Measurements from ENCODE around the gene PLCB2. TPM values are rescaled to one million over a fixed set of nuclear protein-coding genes. Genes with fewer than 3 reads are reported as not detected.

Gene PLCB2
- total and polyA plus RNA-seq, 2 donors (not counting 1 experiment from before 2014, with no cell fraction given): 166 to 312 TPM

DNA sequence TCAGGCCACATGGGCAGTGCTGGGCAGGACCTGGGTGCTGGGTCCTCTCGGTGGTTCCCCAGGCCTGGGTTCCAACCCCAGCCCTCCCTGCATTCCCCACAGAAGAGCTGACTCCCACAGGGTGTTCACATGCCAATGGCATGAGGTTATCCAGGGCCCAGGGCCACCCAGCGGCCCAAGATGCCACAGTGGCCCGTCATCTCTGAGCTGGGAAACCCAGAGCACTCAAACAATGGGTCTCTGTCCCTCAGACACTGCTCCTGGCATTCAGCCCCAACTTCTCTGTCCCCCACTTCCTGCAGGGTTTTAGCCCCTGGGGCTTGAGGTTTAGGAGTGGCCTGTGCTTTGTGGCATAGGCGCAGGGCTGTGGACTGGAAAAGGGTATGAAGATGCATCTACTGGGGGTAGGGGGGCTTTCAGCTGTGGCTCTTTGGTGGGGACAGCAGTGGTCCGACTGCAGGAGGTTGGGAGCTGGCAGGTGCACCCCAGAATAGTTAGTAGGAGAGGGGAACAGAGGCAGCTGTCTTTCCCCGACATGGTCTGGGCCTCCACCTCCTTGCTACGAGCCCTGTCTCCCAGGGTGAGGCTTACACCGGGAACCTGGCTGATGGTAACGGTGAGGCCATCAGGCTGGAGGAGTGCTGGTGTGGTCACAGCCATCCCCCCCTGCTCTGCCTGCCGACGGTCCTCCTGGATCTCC lies 31.3 kb upstream of the PLCB2 start:
- H3K4me3 Mint-ChIP-seq: no peak overlapping the region
- TF ChIP-seq, protein P1, sequence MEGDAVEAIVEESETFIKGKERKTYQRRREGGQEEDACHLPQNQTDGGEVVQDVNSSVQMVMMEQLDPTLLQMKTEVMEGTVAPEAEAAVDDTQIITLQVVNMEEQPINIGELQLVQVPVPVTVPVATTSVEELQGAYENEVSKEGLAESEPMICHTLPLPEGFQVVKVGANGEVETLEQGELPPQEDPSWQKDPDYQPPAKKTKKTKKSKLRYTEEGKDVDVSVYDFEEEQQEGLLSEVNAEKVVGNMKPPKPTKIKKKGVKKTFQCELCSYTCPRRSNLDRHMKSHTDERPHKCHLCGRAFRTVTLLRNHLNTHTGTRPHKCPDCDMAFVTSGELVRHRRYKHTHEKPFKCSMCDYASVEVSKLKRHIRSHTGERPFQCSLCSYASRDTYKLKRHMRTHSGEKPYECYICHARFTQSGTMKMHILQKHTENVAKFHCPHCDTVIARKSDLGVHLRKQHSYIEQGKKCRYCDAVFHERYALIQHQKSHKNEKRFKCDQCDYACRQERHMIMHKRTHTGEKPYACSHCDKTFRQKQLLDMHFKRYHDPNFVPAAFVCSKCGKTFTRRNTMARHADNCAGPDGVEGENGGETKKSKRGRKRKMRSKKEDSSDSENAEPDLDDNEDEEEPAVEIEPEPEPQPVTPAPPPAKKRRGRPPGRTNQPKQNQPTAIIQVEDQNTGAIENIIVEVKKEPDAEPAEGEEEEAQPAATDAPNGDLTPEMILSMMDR (IDR thresholded peaks at IDR 0.05): no peak
- TF ChIP-seq EZH2 (IDR thresholded peaks at IDR 0.05; ENCODE audit: borderline replicate concordance, insufficient read depth, low read depth, low read length, poor library complexity, severe bottlenecking): no peak
- H3K27me3 Mint-ChIP-seq: peaks cover 4% of the 10 kb centered on the region
- no peak for DNase-seq
- no peaks in the 10 kb centered on the region for H3K36me3 ChIP-seq (replicated peaks in 1 of 2; ENCODE audit: control extremely low read depth in 1 of 2, control insufficient read depth in 1 of 2, extremely low read depth in 1 of 2, insufficient read depth in 2 of 2, low read length in 1 of 2)
- no peaks in the 10 kb centered on the region for H3K79me2 ChIP-seq (ENCODE audit: control insufficient read depth, insufficient read depth, low read length)
- H3K4me1 ChIP-seq (ENCODE audit: control insufficient read depth in 2 of 2, insufficient read depth in 2 of 2, low read length in 2 of 2): peaks cover 13 to 23% of the 10 kb centered on the region in 2 donors
- intact Hi-C loops (cut with micrococcal nuclease): loop anchor here (1.0 kb wide), 4 partner anchors 16 to 122 kb away; partner anchors contain the start of genes INAFM2 and PLCB2
- H3K4me2 ChIP-seq (replicated peaks; ENCODE audit: low read depth, low read length, poor library complexity, severe bottlenecking): no peak overlapping the region
- H3K4me3 ChIP-seq (ENCODE audit: control extremely low read depth in 1 of 5, extremely low read depth in 1 of 5, insufficient read depth in 1 of 5, low read depth in 2 of 5, low read length in 4 of 5): no peak overlapping the region
- H3K27ac Mint-ChIP-seq: no peak overlapping the region
- H3K27me3 ChIP-seq (replicated peaks in 1 of 4; ENCODE audit: control extremely low read depth in 1 of 4, control insufficient read depth in 3 of 4, insufficient read depth in 4 of 4, low read length in 3 of 4): peaks cover 0 to 12% (median 0%) of the 10 kb centered on the region in 4 experiments
- H2AFZ ChIP-seq (ENCODE audit: insufficient read depth, low read depth, low read length, poor library complexity, severe bottlenecking): no peak overlapping the region
- CTCF ChIA-PET: interaction anchor here (0.6 to 15.0 kb wide), 19 partner anchors 12 to 653 kb away, joined by 3 to 382 read pairs (median 14); partner anchors contain the start of genes ANKRD63, INAFM2, IVD and PLCB2
- POLR2A ChIA-PET: interaction anchor here (0.6 to 0.7 kb wide), 2 partner anchors 24 to 28 kb away, joined by 3 to 6 read pairs; no protein-coding TSS in a partner anchor
- H3K9ac ChIP-seq (ENCODE audit: low read length): no peak overlapping the region
- H3K27ac ChIP-seq (ENCODE audit: low read length in 2 of 2): no peak overlapping the region
- no peaks in the 10 kb centered on the region for H3K9me3 ChIP-seq (ENCODE audit: control extremely low read depth in 1 of 3, control insufficient read depth in 2 of 3, insufficient read depth in 1 of 3, low read length in 2 of 3)
- ATAC-seq (ENCODE audit: low read depth): no peak
- no peaks in the 10 kb centered on the region for H4K20me1 ChIP-seq (ENCODE audit: control insufficient read depth, insufficient read depth, low read length, poor library complexity, severe bottlenecking)
- WGBS (ENCODE audit: insufficient coverage): 95% methylated on average over 11 of the region's 11 CpGs
- no peaks in the 10 kb centered on the region for H3K9me3 Mint-ChIP-seq (ENCODE audit: insufficient read depth)
- H3K4me1 Mint-ChIP-seq: peaks cover 18% of the 10 kb centered on the region
